Neuron (in vitro differentiated cells): ENCODE measurements around the gene SATL1.

Experiments used
- H2AFZ ChIP-seq: one replicate; pipeline ENCODE4 v1.6.1; 2013; ENCODE audit warnings: low read depth, mild to moderate bottlenecking, inconsistent platforms, low read length, moderate library complexity
- H3K27me3 ChIP-seq: one replicate; pipeline ENCODE4 v1.6.1; 2013; ENCODE audit warnings: low read length; ENCODE audit not compliant: insufficient read depth
- H3K36me3 ChIP-seq: one replicate; pipeline ENCODE4 v1.6.1; 2013; ENCODE audit warnings: low read length; ENCODE audit not compliant: insufficient read depth
- H3K4me1 ChIP-seq: one replicate; pipeline ENCODE4 v1.6.1; 2013; ENCODE audit warnings: low read length; ENCODE audit not compliant: insufficient read depth
- H3K4me3 ChIP-seq: 2 replicates; pipeline ENCODE4 v1.5.1; 2013; ENCODE audit warnings: mild to moderate bottlenecking, low read length, moderate library complexity
- H3K9me3 ChIP-seq: one replicate; pipeline ENCODE4 v1.6.1; 2013; ENCODE audit warnings: low read length

Gene SATL1

DNA sequence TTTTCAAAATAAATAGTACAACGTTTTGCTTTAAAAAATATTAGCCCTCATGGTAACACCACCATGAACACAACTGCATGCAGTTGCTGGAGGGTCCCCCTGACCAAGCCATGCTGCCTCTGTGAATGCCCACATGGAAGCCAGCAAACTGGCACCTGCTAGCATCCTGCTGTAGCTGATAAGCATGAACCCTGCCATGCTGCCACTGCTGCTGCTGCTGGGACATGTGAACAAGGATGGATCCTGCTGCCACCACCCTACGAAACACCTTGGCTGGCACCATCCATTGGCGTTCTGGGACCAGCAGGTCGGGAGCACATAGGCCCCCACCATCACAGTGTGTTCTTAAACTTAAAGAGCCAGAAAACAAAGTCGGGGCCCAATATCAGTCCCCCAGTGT, 83.9 kb downstream of the SATL1 start:
- no peak overlapping the region for H3K4me3 ChIP-seq
- H3K4me1 ChIP-seq = no peaks in the 10 kb centered on the region
- H3K27me3 ChIP-seq = no peaks in the 10 kb centered on the region
- H2AFZ ChIP-seq = no peak overlapping the region
- no peaks in the 10 kb centered on the region for H3K9me3 ChIP-seq
- no peaks in the 10 kb centered on the region for H3K36me3 ChIP-seq

DNA sequence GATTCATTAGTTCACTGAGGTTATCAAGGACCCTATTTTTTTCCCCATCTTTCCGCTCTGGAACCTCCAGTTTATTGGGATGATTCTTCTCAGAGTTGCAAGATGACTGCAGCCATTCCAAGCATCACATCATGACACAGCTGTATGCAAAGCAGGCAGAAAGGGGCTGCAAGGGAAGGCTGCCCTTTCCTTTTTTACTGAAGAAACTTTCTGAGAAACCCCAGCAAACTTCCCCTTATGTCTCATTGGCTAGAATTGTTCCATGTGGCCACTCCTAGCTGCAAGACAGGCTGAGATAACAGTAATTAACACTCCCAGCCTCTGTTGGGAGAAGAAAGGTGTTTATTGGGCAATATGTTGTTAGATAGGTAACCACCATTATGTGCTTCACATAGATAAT, 102.6 kb downstream of the SATL1 start:
- H3K27me3 ChIP-seq = no peaks in the 10 kb centered on the region
- H3K4me3 ChIP-seq = no peak overlapping the region
- no peaks in the 10 kb centered on the region for H3K36me3 ChIP-seq
- no peak overlapping the region for H2AFZ ChIP-seq
- H3K9me3 ChIP-seq = no peaks in the 10 kb centered on the region
- H3K4me1 ChIP-seq = no peaks in the 10 kb centered on the region

DNA sequence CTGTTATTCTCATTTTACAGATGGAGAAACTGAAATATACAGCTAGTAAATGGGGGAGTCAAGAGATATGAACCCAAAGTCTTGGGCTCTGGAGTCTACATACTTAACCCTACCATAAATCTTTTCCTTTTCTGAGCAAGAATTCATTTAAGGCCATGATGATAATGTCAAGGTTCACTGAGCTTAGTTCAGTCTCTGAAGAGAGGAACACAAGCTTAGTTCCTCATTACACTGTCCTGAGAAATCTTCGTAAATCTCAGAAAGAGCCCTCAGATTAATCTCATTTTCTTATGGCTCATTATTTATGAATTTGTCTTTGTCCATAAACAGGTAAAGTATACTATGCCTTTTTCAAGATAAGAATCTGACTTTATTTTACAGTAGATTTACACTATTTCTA, 104.2 kb downstream of the SATL1 start:
- H3K36me3 ChIP-seq = no peaks in the 10 kb centered on the region
- no peaks in the 10 kb centered on the region for H3K27me3 ChIP-seq
- H3K4me3 ChIP-seq = no peak overlapping the region
- no peaks in the 10 kb centered on the region for H3K9me3 ChIP-seq
- no peak overlapping the region for H2AFZ ChIP-seq
- H3K4me1 ChIP-seq = no peaks in the 10 kb centered on the region

DNA sequence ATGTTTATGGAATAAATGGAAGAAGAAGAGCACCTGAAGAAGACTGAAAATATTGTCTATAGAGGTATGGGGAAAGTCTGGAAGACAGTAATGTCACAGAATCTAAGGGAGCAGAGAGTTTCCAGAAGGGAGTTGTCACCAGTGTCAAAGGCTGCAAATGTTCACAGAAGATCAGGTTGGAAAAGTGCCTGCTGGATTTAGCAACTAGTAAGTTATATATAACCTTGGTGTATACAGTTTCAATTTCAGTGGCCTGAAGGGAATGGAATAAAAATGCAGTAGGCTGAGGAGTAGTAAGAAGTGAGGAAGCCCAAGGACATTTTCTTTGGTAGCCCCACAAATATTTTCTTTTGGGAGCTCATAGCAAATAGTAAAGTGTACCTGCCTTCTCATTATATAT, 107.2 kb downstream of the SATL1 start:
- no peaks in the 10 kb centered on the region for H3K4me1 ChIP-seq
- H3K27me3 ChIP-seq = no peaks in the 10 kb centered on the region
- no peaks in the 10 kb centered on the region for H3K9me3 ChIP-seq
- H3K4me3 ChIP-seq = no peak overlapping the region
- H2AFZ ChIP-seq = no peak overlapping the region
- H3K36me3 ChIP-seq = no peaks in the 10 kb centered on the region

DNA sequence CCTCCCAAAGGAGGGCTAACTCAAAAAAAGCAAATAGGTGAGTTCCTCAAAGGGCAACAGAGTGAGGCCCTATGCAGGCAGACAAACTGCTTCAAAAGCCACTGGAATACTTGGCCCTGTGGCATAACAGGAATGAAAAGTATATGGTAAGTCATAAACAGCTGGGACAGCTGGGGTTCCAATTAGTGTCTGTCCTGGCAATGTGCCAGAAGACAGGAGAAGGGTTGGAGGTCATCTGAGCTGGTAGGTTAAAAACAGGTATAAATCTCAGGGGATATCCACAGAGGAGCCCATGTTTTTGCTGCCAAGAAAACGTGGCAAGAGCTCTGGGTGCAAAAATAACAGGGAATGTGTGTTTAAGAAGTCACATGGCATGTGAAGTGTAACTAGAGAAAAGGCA, 128.3 kb downstream of the SATL1 start:
- no peak overlapping the region for H3K4me3 ChIP-seq
- no peaks in the 10 kb centered on the region for H3K9me3 ChIP-seq
- no peaks in the 10 kb centered on the region for H3K27me3 ChIP-seq
- H3K36me3 ChIP-seq = no peaks in the 10 kb centered on the region
- H3K4me1 ChIP-seq = no peaks in the 10 kb centered on the region
- H2AFZ ChIP-seq = no peak overlapping the region

DNA sequence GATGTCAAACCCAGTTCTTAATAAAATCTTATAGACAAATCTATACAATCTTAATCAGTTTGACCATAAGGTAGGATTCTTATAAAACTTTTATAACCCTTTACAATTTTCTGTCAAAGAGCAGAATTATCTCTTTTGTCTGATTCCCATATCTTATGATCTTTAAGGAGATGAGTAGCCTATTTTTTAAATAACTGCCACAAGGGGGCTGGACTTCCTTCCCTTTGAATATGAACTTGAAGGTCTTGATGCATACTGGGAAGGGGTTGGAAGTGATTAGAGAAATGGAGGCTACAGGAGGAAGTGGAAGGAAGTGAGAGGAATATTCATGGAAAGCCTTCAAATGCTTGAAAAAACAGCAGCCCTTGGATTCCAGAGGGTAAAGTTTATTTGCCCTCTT, 128.8 kb downstream of the SATL1 start:
- Histone ChIP-seq H2AFZ (no peak overlapping the region), H3K9me3 (no peaks in the 10 kb centered on the region), H3K4me1 (no peaks in the 10 kb centered on the region), H3K36me3 (no peaks in the 10 kb centered on the region), H3K27me3 (no peaks in the 10 kb centered on the region), H3K4me3 (no peak overlapping the region)

DNA sequence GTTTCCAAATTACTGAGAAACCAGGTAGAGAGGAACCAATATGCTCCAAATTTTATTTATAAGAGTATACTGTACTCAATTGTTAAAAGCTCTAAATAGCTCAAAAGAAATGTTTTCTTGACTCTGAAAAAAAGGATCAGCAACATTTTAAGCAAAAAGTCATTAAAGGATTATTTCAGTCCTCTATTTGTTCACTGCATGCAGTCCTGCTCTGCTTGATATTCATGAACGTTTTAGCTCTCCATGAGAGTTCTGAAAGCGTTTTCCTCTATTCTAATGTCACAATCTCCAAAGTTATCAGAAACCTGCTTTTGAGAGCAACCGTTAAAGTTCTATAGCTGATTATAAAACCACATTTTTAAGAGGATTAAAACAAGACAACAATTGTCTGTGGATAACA, 129.4 kb downstream of the SATL1 start:
- Histone ChIP-seq H2AFZ (no peak overlapping the region), H3K4me1 (no peaks in the 10 kb centered on the region), H3K36me3 (no peaks in the 10 kb centered on the region), H3K4me3 (no peak overlapping the region), H3K27me3 (no peaks in the 10 kb centered on the region), H3K9me3 (no peaks in the 10 kb centered on the region)

DNA sequence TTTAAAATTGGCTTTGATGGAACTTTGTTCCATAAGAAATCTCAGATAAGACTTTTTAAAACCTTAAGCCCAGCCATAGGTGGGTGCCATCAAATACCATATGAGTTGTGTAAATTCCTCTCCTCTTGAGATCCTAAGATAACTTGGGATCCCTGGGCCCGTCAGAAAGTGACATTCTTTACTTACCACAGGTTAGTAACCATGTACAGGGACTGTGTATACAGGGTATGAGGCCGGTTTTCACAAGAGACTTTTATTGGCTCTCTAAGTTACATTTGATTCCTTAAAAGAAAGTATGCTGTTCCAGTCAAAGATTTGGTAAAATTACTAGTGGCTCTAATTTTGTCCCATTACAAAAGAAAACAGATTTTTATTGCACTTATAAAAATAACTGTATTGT, 129.8 kb downstream of the SATL1 start:
- no peaks in the 10 kb centered on the region for H3K4me1 ChIP-seq
- no peaks in the 10 kb centered on the region for H3K27me3 ChIP-seq
- no peak overlapping the region for H3K4me3 ChIP-seq
- H3K36me3 ChIP-seq = no peaks in the 10 kb centered on the region
- no peaks in the 10 kb centered on the region for H3K9me3 ChIP-seq
- no peak overlapping the region for H2AFZ ChIP-seq

DNA sequence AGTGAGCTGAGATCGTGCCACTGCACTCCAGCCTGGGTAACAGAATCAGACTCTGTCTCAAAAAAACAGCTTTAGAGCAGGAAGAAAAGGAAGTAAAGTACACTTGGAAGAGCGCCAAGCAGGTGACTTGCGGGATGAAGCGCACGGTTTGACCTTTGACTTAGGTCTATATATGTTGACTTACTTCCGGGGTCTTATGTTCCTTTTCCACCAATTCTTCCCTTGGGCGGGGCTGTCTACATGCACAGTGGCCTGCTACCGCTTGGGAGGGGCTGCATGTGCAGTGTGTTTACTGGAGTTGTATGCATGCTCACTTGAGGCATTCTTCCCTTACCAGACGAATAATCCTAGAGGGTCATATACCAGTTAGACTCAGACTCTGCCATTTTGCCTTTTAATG, 131.3 kb downstream of the SATL1 start:
- Histone ChIP-seq H2AFZ (no peak overlapping the region), H3K27me3 (no peaks in the 10 kb centered on the region), H3K36me3 (no peaks in the 10 kb centered on the region), H3K9me3 (no peaks in the 10 kb centered on the region), H3K4me1 (no peaks in the 10 kb centered on the region), H3K4me3 (no peak overlapping the region)

DNA sequence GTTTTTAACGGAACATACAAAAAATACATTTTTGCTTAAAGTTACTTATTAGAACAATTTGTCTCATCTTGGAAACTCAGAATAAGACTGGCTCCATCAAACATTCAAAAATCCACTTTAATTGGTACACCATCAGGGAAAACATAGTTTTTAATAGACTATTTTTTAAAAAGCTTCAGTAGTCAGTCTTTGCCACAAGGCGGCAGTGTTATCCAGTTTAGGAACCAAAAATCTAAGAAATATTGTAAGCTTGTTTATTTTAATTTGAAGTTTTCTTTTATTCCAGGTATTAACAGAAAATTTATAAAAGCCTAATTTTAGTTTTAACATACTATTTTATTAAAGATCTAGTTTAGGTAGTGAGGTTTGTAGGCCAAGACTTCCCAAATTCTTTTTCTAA, 132.2 kb downstream of the SATL1 start:
- Histone ChIP-seq H3K4me3 (no peak overlapping the region), H2AFZ (no peak overlapping the region), H3K4me1 (no peaks in the 10 kb centered on the region), H3K9me3 (no peaks in the 10 kb centered on the region), H3K36me3 (no peaks in the 10 kb centered on the region), H3K27me3 (no peaks in the 10 kb centered on the region)

DNA sequence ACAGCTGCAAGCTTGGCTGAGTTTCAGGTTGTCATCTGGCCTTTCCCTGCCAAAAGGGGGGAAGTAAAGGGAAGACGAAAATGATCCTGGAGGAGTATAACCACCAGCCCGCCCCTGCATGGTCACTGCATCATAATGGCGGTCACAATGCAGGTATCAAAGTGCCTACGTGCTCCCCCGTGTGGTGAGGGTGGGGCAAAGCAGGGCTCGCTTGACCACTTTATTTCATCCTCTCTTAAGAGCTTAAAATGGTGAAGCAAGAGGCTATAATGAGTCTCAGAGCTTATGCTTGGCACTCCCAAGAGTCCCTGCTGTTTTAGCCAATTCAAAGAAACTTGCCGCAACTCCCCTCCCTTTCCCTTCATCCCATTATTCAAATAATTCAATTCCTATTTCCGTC, 134.3 kb downstream of the SATL1 start:
- H3K9me3 ChIP-seq = no peaks in the 10 kb centered on the region
- no peaks in the 10 kb centered on the region for H3K27me3 ChIP-seq
- no peak overlapping the region for H2AFZ ChIP-seq
- H3K36me3 ChIP-seq = no peaks in the 10 kb centered on the region
- no peak overlapping the region for H3K4me3 ChIP-seq
- H3K4me1 ChIP-seq = no peaks in the 10 kb centered on the region

DNA sequence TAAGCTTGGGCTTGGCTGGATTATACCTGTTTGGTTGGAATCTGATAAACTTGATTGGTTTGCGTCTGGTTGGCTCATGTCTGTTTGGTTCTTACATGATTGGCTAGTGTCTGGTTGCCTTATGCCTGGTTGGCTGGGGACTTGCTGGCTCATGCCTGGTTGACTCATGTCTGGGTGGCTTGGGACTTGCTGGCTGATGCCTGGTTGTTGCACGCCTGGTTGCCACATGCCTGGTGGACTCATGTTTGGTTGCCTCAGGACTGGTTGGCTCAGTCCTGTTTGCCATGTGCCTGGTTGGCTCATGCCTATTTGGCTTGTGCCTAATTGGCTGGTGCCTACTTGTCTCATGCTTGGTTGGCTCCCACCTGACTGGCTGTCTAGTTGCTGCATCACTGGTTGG, 135.4 kb downstream of the SATL1 start:
- H3K9me3 ChIP-seq = no peaks in the 10 kb centered on the region
- H3K4me3 ChIP-seq = no peak overlapping the region
- H3K27me3 ChIP-seq = no peaks in the 10 kb centered on the region
- H2AFZ ChIP-seq = no peak overlapping the region
- H3K4me1 ChIP-seq = no peaks in the 10 kb centered on the region
- no peaks in the 10 kb centered on the region for H3K36me3 ChIP-seq

DNA sequence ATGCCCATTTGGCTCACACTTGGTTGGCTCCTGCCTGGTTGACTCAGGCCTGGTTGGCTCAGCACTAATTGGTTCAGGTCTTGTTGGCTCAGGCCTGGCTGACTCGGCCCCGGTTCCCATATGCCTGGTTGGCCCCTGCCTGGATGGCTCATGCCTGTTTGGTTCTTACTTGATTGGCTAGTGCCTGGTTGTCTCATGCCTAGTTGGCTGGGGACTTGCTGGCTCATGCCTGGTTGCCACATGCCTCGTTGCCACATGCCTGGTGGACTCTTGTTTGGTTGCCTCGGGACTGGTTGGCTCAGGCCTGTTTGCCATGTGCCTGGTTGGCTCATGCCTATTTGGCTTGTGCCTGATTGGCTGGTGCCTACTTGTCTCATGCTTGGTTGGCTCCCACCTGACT, 136.2 kb downstream of the SATL1 start:
- Histone ChIP-seq H3K4me1 (no peaks in the 10 kb centered on the region), H3K27me3 (no peaks in the 10 kb centered on the region), H3K36me3 (no peaks in the 10 kb centered on the region), H2AFZ (no peak overlapping the region), H3K4me3 (no peak overlapping the region), H3K9me3 (no peaks in the 10 kb centered on the region)

DNA sequence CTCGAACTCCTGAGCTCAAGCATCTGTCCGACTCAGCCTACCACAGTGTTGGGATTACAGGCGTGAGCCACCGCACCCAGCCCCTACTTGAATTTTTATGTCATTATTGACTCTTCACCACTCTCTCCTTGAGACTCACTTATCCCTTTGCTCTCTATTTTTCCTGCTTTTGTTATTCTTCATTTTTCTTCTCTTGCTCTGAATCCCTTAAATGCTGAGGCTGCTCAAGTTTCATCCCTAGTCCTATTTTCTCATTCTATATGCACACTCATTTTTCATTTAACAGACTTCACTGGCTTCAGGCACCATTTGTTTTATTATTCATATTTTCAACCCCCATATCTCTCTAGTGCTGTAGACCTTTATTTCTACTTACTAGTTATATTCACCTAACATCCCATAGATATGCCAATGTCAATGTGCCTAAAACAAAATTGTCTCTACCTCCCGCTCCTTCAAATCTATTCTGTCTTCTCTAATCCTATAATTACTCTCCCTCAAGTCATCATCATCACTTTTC, 154.2 kb downstream of the SATL1 start:
- H3K4me1 ChIP-seq = no peaks in the 10 kb centered on the region
- no peak overlapping the region for H3K4me3 ChIP-seq
- peaks cover 7% of the 10 kb centered on the region for H3K36me3 ChIP-seq
- H3K9me3 ChIP-seq = no peaks in the 10 kb centered on the region
- H2AFZ ChIP-seq = no peak overlapping the region
- H3K27me3 ChIP-seq = no peaks in the 10 kb centered on the region
